GM12878 (cell line): ENCODE data around the gene LRP2BP. TPM values are rescaled to one million over a fixed set of nuclear protein-coding genes. Genes with fewer than 3 reads are reported as not detected.

ENCODE experiments used
- ATAC-seq: fragments of 200-7000 bp; cut with Tn5 transposase; 3 replicates; pipeline ENCODE4 v1.9.1; 2020; ENCODE audit warnings: mild to moderate bottlenecking, moderate library complexity
- BruUV-seq: library from RNA; stranded (reverse); fragments of 400-500 nt; replicated peaks from 2 replicates; lab custom pipeline; 2021; lab: Mats Ljungman, UMichigan
- CTCF ChIA-PET: fragments of 300-600 bp; sonication (Branson Sonifier 250); formaldehyde crosslinking; extraction: SDS; loops from one replicate; lab custom pipeline; 2021; ENCODE audit warnings: inconsistent platforms; lab: Yijun Ruan, JAX
- POLR2A ChIA-PET: fragments of 350-600 bp; formaldehyde crosslinking; extraction: SDS; loops from one replicate; lab custom pipeline; 2021; ENCODE audit warnings: inconsistent platforms; lab: Charles Lee
- RAD21 ChIA-PET: fragments of 300-600 bp; sonication (Branson Sonifier 250); formaldehyde crosslinking; loops from one replicate; lab custom pipeline; 2023; ENCODE audit warnings: antibody characterized with exemption; ENCODE audit not compliant: unreplicated experiment; lab: Charles Lee
- SMC1A ChIA-PET: fragments of 300-600 bp; sonication (Branson Sonifier 250); formaldehyde crosslinking; loops from one replicate; lab custom pipeline; 2023; ENCODE audit not compliant: unreplicated experiment, uncharacterized antibody; lab: Charles Lee
- DNase-seq: peaks from one replicate; pipeline ENCODE4 v3.0.0-alpha.2; 2011; ENCODE audit warnings: low read depth, low spot score
- FAIRE-seq: peaks from 3 replicates; lab custom pipeline; 2011; peaks lifted over from hg19 to GRCh38; lab: Jason Lieb, UNC
- H2AFZ ChIP-seq: 2 replicates; pipeline ENCODE4 v1.6.0; 2011; ENCODE audit warnings: low read depth, low read length, control low read depth; ENCODE audit not compliant: control insufficient read depth
- H3K27ac ChIP-seq: 2 replicates; pipeline ENCODE4 v1.5.1; 2011; ENCODE audit warnings: control low read depth; ENCODE audit not compliant: control insufficient read depth, insufficient read depth
- H3K27me3 ChIP-seq, 2 experiments: replicated peaks in 1 of 2; 2 replicates each; pipeline versions ENCODE4 v1.6.0 to v1.6.1; 2011; ENCODE audit warnings: low read length in 1 of 2; ENCODE audit not compliant: control insufficient read depth in 2 of 2, insufficient read depth in 2 of 2
- H3K36me3 ChIP-seq, 2 experiments: 2 replicates each; pipeline ENCODE4 v1.5.1; 2011; ENCODE audit warnings: low read length in 1 of 2; ENCODE audit not compliant: control insufficient read depth in 2 of 2, insufficient read depth in 2 of 2
- H3K4me1 ChIP-seq: 2 replicates; pipeline ENCODE4 v1.6.1; 2011; ENCODE audit warnings: mild to moderate bottlenecking, low read length, moderate library complexity, mixed read lengths; ENCODE audit not compliant: control insufficient read depth, insufficient read depth
- H3K4me2 ChIP-seq: 2 replicates; pipeline ENCODE4 v1.6.0; 2011; ENCODE audit warnings: control low read depth; ENCODE audit not compliant: control insufficient read depth, insufficient read depth
- H3K4me3 ChIP-seq: fragments of 200-600 bp; sonication (generic); 2 replicates; pipeline ENCODE4 v1.5.1; 2016
- H3K79me2 ChIP-seq: 2 replicates; pipeline ENCODE4 v1.6.0; 2011; ENCODE audit warnings: low read length; ENCODE audit not compliant: control insufficient read depth, insufficient read depth
- H3K9ac ChIP-seq: 2 replicates; pipeline ENCODE4 v1.8.0; 2011; ENCODE audit warnings: low read length, control low read depth, mixed read lengths; ENCODE audit not compliant: control insufficient read depth, insufficient read depth
- H3K9me3 ChIP-seq: replicated peaks from 3 replicates; pipeline ENCODE4 v1.5.1; 2011; ENCODE audit warnings: mild to moderate bottlenecking, low read length; ENCODE audit not compliant: control insufficient read depth, insufficient read depth
- H4K20me1 ChIP-seq: 2 replicates; pipeline ENCODE4 v1.6.0; 2011; ENCODE audit not compliant: control insufficient read depth, insufficient read depth
- ASH2L ChIP-seq: fragments of 300-600, 200-600 bp; sonication (generic); IDR thresholded peaks from 2 replicates; pipeline ENCODE4 v1.6.1; 2017; ENCODE audit warnings: low read depth, mild to moderate bottlenecking, borderline replicate concordance
- EP300 ChIP-seq, 2 experiments: fragments of 150-350 bp in 1 of 2; IDR thresholded peaks; 2 replicates each; pipeline ENCODE4 v1.6.1; 2011 to 2012; ENCODE audit warnings: low read depth in 2 of 2, low read length in 2 of 2, borderline replicate concordance in 1 of 2, improper control_type of control experiment in 1 of 2, inconsistent platforms in 1 of 2; ENCODE audit not compliant: control insufficient read depth in 1 of 2
- IKZF1 ChIP-seq: fragments of 450-650 bp; conservative IDR thresholded peaks from 2 replicates; pipeline ENCODE4 v1.6.1; 2017; ENCODE audit warnings: antibody characterized with exemption, mild to moderate bottlenecking
- MYB ChIP-seq: fragments of 150-350 bp; IDR thresholded peaks from 2 replicates; pipeline ENCODE4 v1.6.1; 2014; ENCODE audit warnings: mild to moderate bottlenecking, low read depth, low read length, borderline replicate concordance
- RCOR1 ChIP-seq: conservative IDR thresholded peaks from 2 replicates; pipeline ENCODE4 v1.6.1; 2012; ENCODE audit warnings: low read depth, low read length, improper control_type of control experiment
- RUNX3 ChIP-seq: IDR thresholded peaks from 2 replicates; pipeline ENCODE4 v1.6.1; 2012; ENCODE audit warnings: low read length, inconsistent platforms
- SMC3 ChIP-seq: IDR thresholded peaks from 2 replicates; pipeline ENCODE4 v1.6.1; 2011; ENCODE audit warnings: low read length, improper control_type of control experiment, borderline replicate concordance
- SPI1 ChIP-seq: IDR thresholded peaks from 2 replicates; pipeline ENCODE4 v1.6.1; 2011; ENCODE audit warnings: low read depth, mild to moderate bottlenecking, low read length, moderate library complexity, borderline replicate concordance; ENCODE audit not compliant: insufficient read depth
- TAF1 ChIP-seq: IDR thresholded peaks from 2 replicates; pipeline ENCODE4 v1.6.1; 2011; ENCODE audit warnings: mild to moderate bottlenecking, low read depth, low read length, borderline replicate concordance
- ZBED1 ChIP-seq: IDR thresholded peaks from 2 replicates; pipeline ENCODE4 v1.6.1; 2016; ENCODE audit warnings: borderline replicate concordance
- WGBS: methylation state at CpG from one replicate; pipeline ENCODE4 v1.1.6; 2016; ENCODE audit warnings: low lambda C conversion rate; ENCODE audit not compliant: insufficient replicate concordance, insufficient coverage; ENCODE audit errors: missing lambda C conversion rate; 5-methylcytosine and 5-hydroxymethylcytosine counted together
- in situ Hi-C: fragments of 300-500 bp; cut with MboI; formaldehyde crosslinking; loops from 9 replicates; pipeline ENCODE4 v1.14.3; 2018; ENCODE audit warnings: mixed read lengths
- intact Hi-C: fragments of 100-400 bp; cut with micrococcal nuclease; formaldehyde crosslinking; loops from one replicate; pipeline ENCODE4 v1.14.2; 2022; ENCODE audit not compliant: unreplicated experiment
- polyA plus RNA-seq, 11 experiments: library from polyadenylated mRNA; depleted of rRNA in 4 of 11; unstranded in 6 of 11; stranded (reverse) in 5 of 11; fragments of >200 nt; fragmentation: Nextera tagmentation in 4 of 11; fragmentation: Illumina TruSeq in 1 of 11; extraction: Ambion mirVana in 4 of 11; extraction: Trizol in 1 of 11; gene quantifications; 1 replicate in 1 of 11; 2 replicates in 10 of 11; pipeline versions ENCODE4 v1.2.1 to v1.2.3, GENCODE V29; 2011 to 2016; ENCODE audit warnings: inconsistent platforms in 2 of 11, missing spikeins in 2 of 11, low read depth in 1 of 11
- total RNA-seq, 4 experiments: library from RNA; depleted of rRNA in 3 of 4; stranded (reverse); fragments of >200 nt in 3 of 4; fragmentation: Illumina TruSeq in 1 of 4; extraction: Trizol in 1 of 4; gene quantifications; 2 replicates each; pipeline versions ENCODE4 v1.2.1 to v1.2.3, GENCODE V29; 2013 to 2021
- TF ChIP-seq, protein P1 (sequence below): IDR thresholded peaks from 2 replicates; pipeline ENCODE4 v1.6.1; 2011; ENCODE audit warnings: low read depth, mild to moderate bottlenecking, low read length, moderate library complexity, borderline replicate concordance; ENCODE audit errors: extremely low read depth
- TF ChIP-seq, protein P2 (sequence below): IDR thresholded peaks from 2 replicates; pipeline ENCODE4 v1.6.1; 2011; ENCODE audit warnings: borderline replicate concordance, low read depth, mild to moderate bottlenecking, moderate library complexity, low read length; ENCODE audit not compliant: insufficient read depth, poor library complexity, severe bottlenecking

LRP2BP gene
- total and polyA plus RNA-seq, 10 of the 15 experiments (the other 5 are each of a cell fraction or from before 2014, with no cell fraction given): 0.27 to 5.2 (median 1.0) TPM

DNA sequence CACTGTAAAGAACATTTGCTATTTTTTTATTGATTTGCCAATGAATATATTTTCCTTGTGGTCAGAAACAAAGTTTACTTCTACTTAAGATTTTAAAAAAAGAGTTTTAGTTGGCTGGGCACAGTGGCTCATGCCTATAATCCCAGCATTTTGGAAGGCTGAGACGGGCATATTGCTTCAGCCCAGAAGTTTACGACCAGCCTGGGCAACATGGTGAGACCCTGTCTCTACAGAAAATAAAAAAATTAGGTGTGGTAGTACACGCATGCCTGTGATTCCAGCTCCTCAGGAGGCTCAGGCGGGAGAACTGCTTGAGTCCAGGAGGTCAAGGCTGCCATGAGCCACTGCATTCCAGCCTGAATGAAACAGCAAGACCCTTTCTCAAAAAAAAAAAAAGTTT is 36.8 kb downstream of the LRP2BP start:
- intact Hi-C loops: no loop called here
- SMC1A ChIA-PET: no interaction called here
- TF ChIP-seq IKZF1 (no peak), ZBED1 (no peak), SMC3 (no peak), TAF1 (no peak), RCOR1 (no peak), RUNX3 (no peak), ASH2L (no peak)
- TF ChIP-seq, protein P1, sequence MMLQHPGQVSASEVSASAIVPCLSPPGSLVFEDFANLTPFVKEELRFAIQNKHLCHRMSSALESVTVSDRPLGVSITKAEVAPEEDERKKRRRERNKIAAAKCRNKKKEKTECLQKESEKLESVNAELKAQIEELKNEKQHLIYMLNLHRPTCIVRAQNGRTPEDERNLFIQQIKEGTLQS: no peak
- in situ Hi-C loops: no loop called here
- BruUV-seq: no TSS peak
- RAD21 ChIA-PET: no interaction called here
- Histone ChIP-seq H4K20me1 (no peaks in the 10 kb centered on the region), H3K4me3 (no peak overlapping the region), H3K4me1 (0 out of 2 replicates have a peak, but pooled peaks cover 4% of the 10 kb centered on the region), H3K27me3 (no peaks in the 10 kb centered on the region), H3K9me3 (no peaks in the 10 kb centered on the region), H2AFZ (no peak overlapping the region), H3K4me2 (no peak overlapping the region), H3K79me2 (no peaks in the 10 kb centered on the region), H3K36me3 (peaks cover 1 to 35% of the 10 kb centered on the region in 2 experiments), H3K27ac (no peak overlapping the region), H3K9ac (no peak overlapping the region)
- no peak for DNase-seq
- 99% methylated on average over 4 of the region's 4 CpGs for WGBS
- POLR2A ChIA-PET: no interaction called here
- ATAC-seq: no peak
- CTCF ChIA-PET: no interaction called here
- no peak for FAIRE-seq

- ChIA-PET RAD21 (no interaction called here), POLR2A (no interaction called here), CTCF (no interaction called here), SMC1A (no interaction called here)
- Histone ChIP-seq H3K4me1 (0 out of 2 replicates have a peak, but pooled peaks cover 4% of the 10 kb centered on the region), H4K20me1 (no peaks in the 10 kb centered on the region), H3K27ac (no peak overlapping the region), H3K4me2 (no peak overlapping the region), H3K4me3 (no peak overlapping the region), H3K27me3 (no peaks in the 10 kb centered on the region), H2AFZ (no peak overlapping the region), H3K9ac (no peak overlapping the region), H3K9me3 (no peaks in the 10 kb centered on the region), H3K79me2 (no peaks in the 10 kb centered on the region), H3K36me3 (peaks cover 1 to 37% of the 10 kb centered on the region in 2 experiments)
- ATAC-seq (no peak), FAIRE-seq (no peak), DNase-seq (no peak)
- TF ChIP-seq EP300 (IDR thresholded peaks at IDR 0.05; ENCODE audit: borderline replicate concordance in 1 of 2, control insufficient read depth in 1 of 2, low read depth in 2 of 2, low read length in 2 of 2) (no peak), SPI1 (peak; percentile 54; the same call in 1 of the 2 replicates), MYB (no peak)
- TF ChIP-seq, protein P2, sequence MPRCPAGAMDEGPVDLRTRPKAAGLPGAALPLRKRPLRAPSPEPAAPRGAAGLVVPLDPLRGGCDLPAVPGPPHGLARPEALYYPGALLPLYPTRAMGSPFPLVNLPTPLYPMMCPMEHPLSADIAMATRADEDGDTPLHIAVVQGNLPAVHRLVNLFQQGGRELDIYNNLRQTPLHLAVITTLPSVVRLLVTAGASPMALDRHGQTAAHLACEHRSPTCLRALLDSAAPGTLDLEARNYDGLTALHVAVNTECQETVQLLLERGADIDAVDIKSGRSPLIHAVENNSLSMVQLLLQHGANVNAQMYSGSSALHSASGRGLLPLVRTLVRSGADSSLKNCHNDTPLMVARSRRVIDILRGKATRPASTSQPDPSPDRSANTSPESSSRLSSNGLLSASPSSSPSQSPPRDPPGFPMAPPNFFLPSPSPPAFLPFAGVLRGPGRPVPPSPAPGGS: no peak
- WGBS: 58% methylated on average over 4 of the region's 4 CpGs
- intact Hi-C loops (no loop called here), in situ Hi-C loops (no loop called here)
- BruUV-seq: no TSS peak
These were observed 37.2 kb downstream of the LRP2BP start for GRCh38 chr4:185358514-185358913.
